GM12878 (cell line): ENCODE data around the gene PYGM.

Experiments used
- BHLHE40 ChIP-seq, 2 experiments: fragments of 450-650 bp in 1 of 2; IDR thresholded peaks; 2 replicates each; pipeline ENCODE4 v1.6.1; 2011 to 2017; ENCODE audit warnings: low read depth in 2 of 2, borderline replicate concordance in 1 of 2, improper control_type of control experiment in 1 of 2, low read length in 1 of 2, mild to moderate bottlenecking in 1 of 2
- EP300 ChIP-seq, 2 experiments: fragments of 150-350 bp in 1 of 2; IDR thresholded peaks; 2 replicates each; pipeline ENCODE4 v1.6.1; 2011 to 2012; ENCODE audit warnings: low read depth in 2 of 2, low read length in 2 of 2, borderline replicate concordance in 1 of 2, improper control_type of control experiment in 1 of 2, inconsistent platforms in 1 of 2; ENCODE audit not compliant: control insufficient read depth in 1 of 2

DNA sequence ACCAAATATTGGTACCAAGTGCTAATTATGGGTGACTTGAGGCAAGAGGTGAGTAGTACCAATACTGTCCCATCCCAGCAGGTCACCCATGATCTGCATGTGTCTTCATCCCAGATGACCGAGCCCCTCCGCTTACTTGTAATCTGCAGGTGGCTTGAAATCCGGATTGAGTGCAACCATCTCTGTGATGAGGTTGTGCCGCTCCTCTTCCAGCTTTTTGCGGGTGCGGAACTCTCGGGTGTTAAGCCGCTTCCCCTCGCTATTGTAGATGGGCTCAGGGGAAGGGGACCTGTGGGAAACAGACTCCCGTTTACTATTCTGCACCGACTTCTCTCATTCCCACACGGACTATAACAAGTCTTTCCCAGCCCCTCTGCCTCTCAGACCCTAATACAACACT, 10.3 kb upstream of the PYGM start:
- TF ChIP-seq EP300 (IDR thresholded peaks at IDR 0.05; ENCODE audit: borderline replicate concordance in 1 of 2, control insufficient read depth in 1 of 2, low read depth in 2 of 2, low read length in 2 of 2) (no peak), BHLHE40 (IDR thresholded peaks at IDR 0.05; ENCODE audit: borderline replicate concordance in 1 of 2, low read depth in 2 of 2, low read length in 1 of 2) (no peak)
